Activated T-cell treated with anti-CD3 and anti-CD28 coated beads, Interleukin-2, amount 50 U/mL, for 1 hour (primary cell): ENCODE measurements around the gene RBMXL3.
"Not testable (repeated sequence)": the region's sequence is repeated elsewhere in the genome, so short reads cannot be mapped to it uniquely, and the experiment has no call there.

Source experiments
- DNase-seq: peaks from one replicate; pipeline ENCODE4 v3.0.0-alpha.2; 2020

Gene RBMXL3

GRCh38 chrX:115189110-115189509 is at the start of gene RBMXL3:
Gene RBMXL3 (plus strand): TSS chrX:115189410. CDS start chrX:115189442, 32 bp downstream.
- DNase-seq: no peak

DNA sequence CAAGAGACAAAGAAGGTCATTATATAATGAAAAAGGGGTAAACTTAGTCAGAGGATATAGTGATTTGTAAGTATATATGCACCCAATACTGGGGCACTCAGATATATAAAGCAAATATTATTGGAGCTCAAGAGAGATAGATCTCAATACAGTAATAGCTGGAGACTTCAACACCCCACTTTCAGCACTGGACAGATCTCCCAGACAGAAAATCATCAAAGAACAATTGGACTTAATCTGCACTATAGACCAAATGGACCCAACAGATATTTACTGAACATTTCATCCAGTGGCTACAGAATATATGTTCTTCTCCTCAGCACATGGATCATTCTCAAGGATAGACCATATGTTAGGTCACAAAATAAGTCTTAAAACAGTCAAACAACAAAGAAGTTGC is 47.2 kb upstream of the RBMXL3 start:
- DNase-seq: no peak

DNA sequence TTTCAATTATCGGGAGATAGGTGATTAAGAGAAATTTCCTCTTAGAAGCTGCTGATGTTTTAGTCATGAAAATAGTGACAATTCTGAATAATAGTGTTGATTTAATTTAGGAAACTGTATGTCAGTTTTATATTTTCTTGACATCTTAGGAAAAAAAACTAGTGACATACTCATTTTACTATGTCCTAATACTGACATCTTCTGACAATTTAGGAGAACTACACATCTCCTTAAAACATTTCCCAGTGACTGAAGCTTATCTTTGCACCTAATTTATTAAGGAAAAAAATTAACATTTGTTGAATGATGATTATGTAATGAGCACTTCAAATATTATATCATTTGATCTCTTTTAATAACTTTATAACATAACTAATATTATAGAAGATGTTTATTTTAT is 42.0 kb upstream of the RBMXL3 start:
- no peak for DNase-seq

GRCh38 chrX:115173181-115173580 is 16.0 kb upstream of the RBMXL3 start:
- no peak for DNase-seq

- DNase-seq: no peak
These were observed 14.7 kb upstream of the RBMXL3 start for GRCh38 chrX:115174548-115174947.

DNA sequence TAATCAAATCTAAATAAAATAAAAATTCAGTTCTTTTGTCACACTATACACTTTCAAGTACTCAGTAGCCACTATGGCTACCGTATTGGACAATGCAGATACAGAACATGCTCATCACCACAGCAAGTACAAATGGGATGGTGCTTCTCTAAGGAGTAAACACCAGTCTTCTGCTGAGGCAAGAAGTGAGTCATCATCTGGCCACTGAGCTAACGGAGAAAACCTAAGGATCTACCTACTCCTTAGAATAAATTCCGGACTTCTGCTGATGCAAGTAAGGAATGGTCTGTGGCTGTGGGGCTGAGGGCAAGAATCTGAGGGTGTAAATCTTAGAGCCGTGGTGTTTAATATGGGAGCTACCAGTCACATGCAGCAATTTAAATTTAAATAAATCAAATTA is 11.3 kb upstream of the RBMXL3 start:
- no peak for DNase-seq

- no peak for DNase-seq
These were observed 10.7 kb upstream of the RBMXL3 start for GRCh38 chrX:115178473-115178872.

GRCh38 chrX:115183980-115184379 is 5.2 kb upstream of the RBMXL3 start:
- no peak for DNase-seq

- DNase-seq: no peak
These were observed 731 bp downstream of the RBMXL3 start for GRCh38 chrX:115189646-115190635.

GRCh38 chrX:115190636-115191489 is 1.7 kb downstream of the RBMXL3 start:
- no peak for DNase-seq

DNA sequence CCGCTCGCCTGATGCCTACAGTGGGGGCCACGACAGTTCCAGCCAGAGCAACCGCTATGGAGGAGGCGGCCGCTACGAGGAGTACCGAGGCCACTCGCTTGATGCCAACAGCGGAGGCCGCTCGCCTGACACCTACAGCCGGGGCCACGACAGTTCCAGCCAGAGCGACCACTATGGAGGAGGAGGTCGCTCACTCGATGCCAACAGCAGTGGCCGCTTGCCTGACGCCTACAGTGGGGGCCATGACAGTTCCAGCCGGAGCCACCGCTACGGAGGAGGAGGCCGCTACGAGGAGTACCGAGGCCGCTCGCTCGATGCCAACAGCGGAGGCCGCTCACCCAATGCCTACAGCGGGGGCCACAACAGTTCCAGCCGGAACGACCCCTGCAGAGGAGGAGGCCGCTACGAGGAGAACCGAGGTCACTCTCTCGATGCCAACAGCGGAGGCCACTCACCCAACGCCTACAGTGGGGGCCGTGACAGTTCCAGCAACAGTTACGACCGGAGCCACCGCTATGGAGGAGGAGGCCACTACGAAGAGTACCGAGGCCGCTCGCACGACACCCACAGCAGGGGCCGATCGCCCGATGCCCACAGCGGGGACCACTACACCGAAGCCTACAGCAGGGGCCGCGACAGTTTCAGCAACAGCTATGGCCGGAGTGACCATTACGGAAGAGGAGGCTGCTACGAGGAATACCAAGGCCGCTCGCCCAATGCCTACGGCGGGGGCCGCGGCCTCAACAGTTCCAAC is 2.5 kb downstream of the RBMXL3 start:
- DNase-seq: no peak

GRCh38 chrX:115192244-115192700 is 3.1 kb downstream of the RBMXL3 start:
- DNase-seq: no peak

DNA sequence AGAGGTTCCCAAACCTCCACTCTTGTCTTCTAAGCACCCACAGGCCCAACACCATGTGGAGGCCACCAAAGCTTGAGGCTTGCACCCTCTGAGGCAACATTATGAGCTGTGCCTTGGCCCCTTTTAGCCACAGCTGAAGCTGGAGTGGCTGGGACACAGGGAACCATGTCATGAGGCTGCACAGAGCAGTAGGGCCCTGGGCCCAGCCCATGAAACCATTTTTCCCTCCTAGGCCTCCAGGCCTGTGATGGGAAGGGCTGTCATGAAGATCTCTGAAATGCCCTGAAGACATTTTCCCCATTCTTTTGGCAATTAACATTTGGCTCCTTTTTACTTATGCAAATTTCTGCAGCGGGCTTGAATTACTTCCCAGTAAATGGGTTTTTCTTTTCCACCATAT is 14.8 kb downstream of the RBMXL3 start:
- DNase-seq: no peak

- DNase-seq: not testable (repeated sequence)
These were observed 20.3 kb downstream of the RBMXL3 start for GRCh38 chrX:115209547-115209946.

DNA sequence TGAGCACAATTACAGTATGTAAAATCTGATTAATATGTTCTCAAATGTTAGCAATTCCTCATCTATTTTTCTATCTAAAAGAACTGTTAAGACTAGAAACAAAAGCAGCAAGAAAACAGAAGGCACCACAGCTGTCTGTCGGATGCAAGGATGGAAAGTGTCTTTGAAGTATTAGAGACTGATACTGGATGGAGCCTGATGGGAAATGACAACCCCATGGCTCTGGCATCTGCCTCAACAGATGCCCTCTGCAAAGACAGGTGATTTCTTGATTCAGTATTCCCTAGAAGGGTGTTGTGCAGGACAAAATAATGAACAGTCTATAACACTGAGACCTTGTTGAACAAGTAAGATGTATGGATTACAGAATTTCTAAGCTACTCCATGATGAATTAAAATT is 24.9 kb downstream of the RBMXL3 start:
- no peak for DNase-seq

DNA sequence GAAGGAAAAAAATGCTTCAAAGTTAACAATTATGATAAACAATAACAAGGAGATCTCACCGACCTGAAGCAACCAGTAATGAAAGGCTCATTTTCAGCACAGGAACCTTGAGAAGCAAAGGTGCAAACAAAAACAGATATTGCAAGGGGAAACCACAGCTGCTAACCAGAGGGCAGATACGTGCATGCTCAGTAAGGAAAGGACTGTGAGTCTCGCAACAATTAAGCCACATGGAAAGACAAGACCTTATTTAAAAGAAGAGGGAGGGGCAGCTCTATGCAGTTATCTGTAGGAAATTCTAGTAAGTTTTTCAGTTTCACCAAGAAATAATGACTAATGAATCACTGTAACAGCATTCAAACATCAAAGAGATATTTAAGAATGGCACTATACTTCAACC is 25.4 kb downstream of the RBMXL3 start:
- no peak for DNase-seq

- DNase-seq: not testable (repeated sequence)
These were observed 28.1 kb downstream of the RBMXL3 start for GRCh38 chrX:115217346-115217745.

- no peak for DNase-seq
These were observed 37.7 kb downstream of the RBMXL3 start for GRCh38 chrX:115226929-115227328.

DNA sequence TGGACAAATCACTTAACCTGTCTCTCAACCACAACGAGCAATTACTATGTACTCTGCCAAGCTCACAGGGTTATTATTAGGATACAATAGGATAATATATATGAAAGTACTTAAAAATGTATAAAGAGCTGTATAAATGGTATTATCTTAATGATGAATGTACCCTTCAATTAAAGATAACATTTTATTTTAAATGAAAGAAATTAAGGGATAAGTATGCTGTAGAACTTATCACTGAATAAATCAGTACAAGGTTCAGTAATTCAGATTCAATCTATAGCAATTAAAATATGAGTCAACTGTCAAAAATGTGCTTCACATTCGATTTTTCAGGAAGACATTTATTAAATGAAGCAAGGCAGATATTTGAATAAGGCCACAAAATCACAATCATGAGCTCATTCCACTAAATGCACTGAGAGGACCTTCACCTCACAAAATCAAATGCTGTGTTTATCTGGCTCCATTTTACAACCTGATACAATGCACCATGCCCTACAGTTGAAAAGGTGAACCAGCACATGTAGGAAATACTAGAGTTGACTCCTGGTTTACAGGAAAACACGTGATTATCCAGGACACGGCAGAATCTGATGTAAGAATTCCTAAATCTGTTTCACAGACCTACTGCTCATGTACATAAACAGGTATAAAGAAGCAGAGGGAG is 40.3 kb downstream of the RBMXL3 start:
- DNase-seq: no peak

DNA sequence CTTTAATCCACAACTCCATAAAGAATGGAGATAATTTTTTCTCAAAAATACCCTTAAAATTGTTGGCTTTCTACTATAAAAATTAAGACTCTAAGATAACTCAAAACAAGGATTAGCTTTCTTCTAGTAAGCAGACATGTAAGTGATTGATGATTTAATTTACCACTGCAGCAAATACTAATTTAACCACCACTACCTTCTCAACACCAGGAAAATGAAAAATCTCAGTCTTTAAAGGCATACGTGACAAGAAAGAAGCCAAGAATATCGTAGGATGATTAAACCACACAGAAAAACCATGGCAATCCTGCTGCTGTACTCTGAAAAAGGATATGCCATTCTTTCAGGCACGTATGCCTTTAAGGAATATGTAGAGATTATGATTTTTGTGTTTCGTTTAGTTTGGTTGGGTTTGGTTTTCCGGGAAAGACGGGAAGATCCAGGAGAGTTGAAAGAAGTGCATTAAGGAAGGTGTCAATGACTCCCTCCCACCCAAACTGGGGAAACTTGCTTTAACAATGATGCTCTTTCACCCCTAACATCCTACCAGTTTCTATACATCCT is 43.8 kb downstream of the RBMXL3 start:
- no peak for DNase-seq

GRCh38 chrX:115233497-115234455 is 44.6 kb downstream of the RBMXL3 start, which contains the start of gene LRCH2:
Gene LRCH2 (minus strand): TSS chrX:115234096. CDS start chrX:115234041, 55 bp downstream.
- no peak for DNase-seq
